Esophagus muscularis mucosa (tissue), 3 donors: ENCODE measurements around the gene SPTBN2.

Experiments used
- CTCF ChIP-seq, 3 experiments: fragments of 200-600 bp in 2 of 3; fragments of 450-650 bp in 1 of 3; sonication (generic) in 2 of 3; IDR thresholded peaks; one replicate each; pipeline ENCODE4 v1.5.1; 2017 to 2019; ENCODE audit warnings: antibody characterized with exemption in 3 of 3, mild to moderate bottlenecking in 2 of 3, moderate library complexity in 1 of 3
- EP300 ChIP-seq: sonication (generic); formaldehyde crosslinking; IDR thresholded peaks from one replicate; pipeline ENCODE4 v1.6.1; 2017; ENCODE audit warnings: antibody characterized with exemption

- TF ChIP-seq EP300 = no peak
- no peak for TF ChIP-seq CTCF (IDR thresholded peaks at IDR 0.05)
These were observed 43.5 kb downstream of the SPTBN2 start for GRCh38 chr11:66685276-66686099.
